Kidney (tissue), 14 donors: Measurements from ENCODE around the gene TMEM38A. TPM values are rescaled to one million over a fixed set of nuclear protein-coding genes. Genes with fewer than 3 reads are reported as not detected.
A peak's percentile ranks its signal among the peaks of the same experiment; 100 is the strongest.
"Not testable (repeated sequence)": the region's sequence is repeated elsewhere in the genome, so short reads cannot be mapped to it uniquely, and the experiment has no call there.

Experiments used
- DNase-seq, 5 donors: peaks; one replicate each; pipeline ENCODE4 v3.0.0-alpha.2; 2013 to 2020
- FAIRE-seq: peaks from 2 replicates; lab custom pipeline; 2012; peaks lifted over from hg19 to GRCh38; lab: Jason Lieb, UNC
- H3K27ac ChIP-seq, 2 donors: one replicate each; pipeline ENCODE4 v1.7.0; 2013; ENCODE audit warnings: low read depth in 2 of 2, low read length in 2 of 2, inconsistent platforms in 1 of 2
- H3K27me3 ChIP-seq: one replicate; pipeline ENCODE4 v1.7.1; 2013; ENCODE audit warnings: low read length, inconsistent platforms; ENCODE audit not compliant: control insufficient read depth, insufficient read depth
- H3K36me3 ChIP-seq, 3 donors: one replicate each; pipeline versions ENCODE4 v1.7.0 to v1.7.1; 2013; ENCODE audit warnings: low read length in 3 of 3, control low read depth in 1 of 3, inconsistent platforms in 1 of 3; ENCODE audit not compliant: insufficient read depth in 3 of 3, control insufficient read depth in 2 of 3
- H3K4me1 ChIP-seq, 3 donors: one replicate each; pipeline versions ENCODE4 v1.7.0 to v1.7.1; 2013; ENCODE audit warnings: low read length in 3 of 3, inconsistent platforms in 1 of 3, low read depth in 1 of 3; ENCODE audit not compliant: control insufficient read depth in 2 of 3, insufficient read depth in 2 of 3
- H3K4me3 ChIP-seq, 3 donors: one replicate each; pipeline versions ENCODE4 v1.7.0 to v1.8.1; 2013; ENCODE audit warnings: low read length in 3 of 3, control low read depth in 1 of 3, inconsistent platforms in 1 of 3
- H3K9ac ChIP-seq, 3 donors: one replicate each; pipeline versions ENCODE4 v1.7.0 to v1.7.1; 2013; ENCODE audit warnings: low read length in 3 of 3, control low read depth in 1 of 3, inconsistent platforms in 1 of 3
- H3K9me3 ChIP-seq, 3 donors: one replicate each; pipeline versions ENCODE4 v1.7.0 to v1.7.1; 2013; ENCODE audit warnings: low read length in 3 of 3, control low read depth in 1 of 3, inconsistent platforms in 1 of 3; ENCODE audit not compliant: control insufficient read depth in 2 of 3, insufficient read depth in 1 of 3
- intact Hi-C: fragments of 100-400 bp; cut with DNase I; formaldehyde crosslinking; loops from one replicate; pipeline ENCODE4 v1.11.1; 2022
- polyA plus RNA-seq: library from polyadenylated mRNA; stranded (reverse); fragments of 350-450 nt; fragmentation: Illumina TruSeq; extraction: RNeasy Lipid Tissue Mini Kit (QIAGEN cat#74804); gene quantifications from one replicate; pipeline ENCODE4 v1.2.3, GENCODE V29; 2014; ENCODE audit warnings: low read depth, low replicate concordance; ENCODE audit not compliant: insufficient read depth
- total RNA-seq: library from RNA; stranded (reverse); fragmentation: NEBNext Ultra II Directional; extraction: Animal tissue kit (Norgen Biotek cat#: 25700); gene quantifications from one replicate; pipeline ENCODE4 v1.2.1, GENCODE V29; 2021
- TF ChIP-seq, protein P1 (sequence below): IDR thresholded peaks from 3 replicates; pipeline ENCODE4 v1.5.1; 2012; ENCODE audit warnings: mild to moderate bottlenecking, moderate library complexity, borderline replicate concordance; ENCODE audit not compliant: insufficient read depth; ENCODE audit errors: extremely low read depth
- donor health status: control.
- donor health status: control.
- donor health status: control.
- donor health status: control.
- donor health status: control.
- donor health status: DM: yes; HTN: yes; CAD: no.
- donor health status: Normal renal cell carcinoma (clear cell type).

The TMEM38A gene
- total and polyA plus RNA-seq, 2 donors from 2014 or later: 5.8 to 10.7 TPM

DNA sequence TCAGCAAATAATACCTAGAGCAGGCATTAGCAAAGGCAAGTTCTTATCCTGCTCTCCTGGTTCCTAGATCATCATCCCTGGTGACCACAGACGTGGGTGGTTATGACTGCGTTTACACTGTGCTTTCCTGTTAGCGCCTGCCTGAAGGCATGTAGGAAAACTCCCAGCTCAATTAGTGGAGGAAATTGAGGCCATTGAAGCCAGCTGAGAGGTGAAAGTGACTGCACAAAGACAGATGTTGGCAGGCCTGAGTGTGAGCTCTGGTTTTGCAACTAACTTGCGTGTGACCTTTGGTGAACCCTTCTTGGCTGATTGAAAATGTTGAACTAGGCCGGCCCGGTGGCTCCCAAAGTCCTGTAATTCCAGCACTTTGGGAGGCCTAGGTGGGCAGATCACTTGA lies 41.2 kb downstream of the TMEM38A start:
- Histone ChIP-seq H3K27me3 (no peaks in the 10 kb centered on the region), H3K9ac (no peak overlapping the region), H3K9me3 (no peaks in the 10 kb centered on the region), H3K36me3 (no peaks in the 10 kb centered on the region), H3K4me1 (no peaks in the 10 kb centered on the region), H3K27ac (no peak overlapping the region), H3K4me3 (no peak overlapping the region)
- intact Hi-C loops: no loop called here
- FAIRE-seq (no peak), DNase-seq (peak in 3 of 5 donors; percentile 10 to 20 (median 14))
- TF ChIP-seq, protein P1, sequence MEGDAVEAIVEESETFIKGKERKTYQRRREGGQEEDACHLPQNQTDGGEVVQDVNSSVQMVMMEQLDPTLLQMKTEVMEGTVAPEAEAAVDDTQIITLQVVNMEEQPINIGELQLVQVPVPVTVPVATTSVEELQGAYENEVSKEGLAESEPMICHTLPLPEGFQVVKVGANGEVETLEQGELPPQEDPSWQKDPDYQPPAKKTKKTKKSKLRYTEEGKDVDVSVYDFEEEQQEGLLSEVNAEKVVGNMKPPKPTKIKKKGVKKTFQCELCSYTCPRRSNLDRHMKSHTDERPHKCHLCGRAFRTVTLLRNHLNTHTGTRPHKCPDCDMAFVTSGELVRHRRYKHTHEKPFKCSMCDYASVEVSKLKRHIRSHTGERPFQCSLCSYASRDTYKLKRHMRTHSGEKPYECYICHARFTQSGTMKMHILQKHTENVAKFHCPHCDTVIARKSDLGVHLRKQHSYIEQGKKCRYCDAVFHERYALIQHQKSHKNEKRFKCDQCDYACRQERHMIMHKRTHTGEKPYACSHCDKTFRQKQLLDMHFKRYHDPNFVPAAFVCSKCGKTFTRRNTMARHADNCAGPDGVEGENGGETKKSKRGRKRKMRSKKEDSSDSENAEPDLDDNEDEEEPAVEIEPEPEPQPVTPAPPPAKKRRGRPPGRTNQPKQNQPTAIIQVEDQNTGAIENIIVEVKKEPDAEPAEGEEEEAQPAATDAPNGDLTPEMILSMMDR: no peak

DNA sequence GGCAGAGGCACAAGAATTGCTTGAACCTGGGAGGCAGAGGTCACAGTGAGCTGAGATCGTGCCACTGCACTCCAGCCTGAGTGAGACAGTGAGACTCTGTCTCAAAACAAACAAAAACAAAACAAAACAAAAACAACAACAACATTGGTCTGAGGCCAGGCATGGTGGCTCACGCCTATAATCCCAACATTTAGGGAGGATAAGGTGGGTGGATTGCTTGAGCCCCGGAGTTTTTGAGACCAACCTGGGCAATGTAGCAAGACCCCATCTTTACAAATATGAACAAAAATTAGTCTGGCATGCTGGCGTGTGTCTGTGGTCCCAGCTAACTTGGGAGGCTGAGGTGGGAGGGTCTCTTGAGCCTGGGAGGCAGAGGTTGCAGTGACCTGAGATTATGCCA lies 42.7 kb downstream of the TMEM38A start:
- no peak for DNase-seq
- H3K36me3 ChIP-seq: no peaks in the 10 kb centered on the region
- intact Hi-C loops: no loop called here
- no peak for FAIRE-seq
- no peaks in the 10 kb centered on the region for H3K4me1 ChIP-seq
- no peak overlapping the region for H3K27ac ChIP-seq
- H3K4me3 ChIP-seq: no peak overlapping the region
- no peaks in the 10 kb centered on the region for H3K27me3 ChIP-seq
- no peak overlapping the region for H3K9ac ChIP-seq
- no peaks in the 10 kb centered on the region for H3K9me3 ChIP-seq
- TF ChIP-seq, protein P1: no peak

DNA sequence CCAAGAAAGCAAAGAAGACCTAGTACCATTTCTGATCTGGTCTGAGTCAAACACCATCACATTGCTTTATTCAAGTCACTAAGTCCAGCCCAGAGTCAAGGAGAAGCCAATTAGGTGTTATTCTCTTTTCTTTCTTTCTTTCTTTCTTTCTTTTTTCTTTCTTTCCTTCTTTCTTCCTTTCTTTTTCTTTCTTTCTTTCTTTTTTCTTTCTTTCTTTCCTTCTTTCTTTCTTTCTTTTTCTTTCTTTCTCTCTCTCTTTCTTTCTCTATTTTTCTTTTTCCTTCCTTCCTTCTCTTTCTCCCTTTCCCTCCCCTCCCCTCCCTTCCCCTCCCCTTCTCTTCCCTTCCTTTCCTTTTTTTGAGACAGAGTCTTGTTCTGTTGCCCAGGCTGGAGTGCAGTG lies 49.9 kb downstream of the TMEM38A start:
- H3K9ac ChIP-seq, H3K27me3 ChIP-seq, H3K27ac ChIP-seq, intact Hi-C loops, H3K4me3 ChIP-seq, DNase-seq, H3K4me1 ChIP-seq, H3K36me3 ChIP-seq, FAIRE-seq, H3K9me3 ChIP-seq: not testable (repeated sequence)

DNA sequence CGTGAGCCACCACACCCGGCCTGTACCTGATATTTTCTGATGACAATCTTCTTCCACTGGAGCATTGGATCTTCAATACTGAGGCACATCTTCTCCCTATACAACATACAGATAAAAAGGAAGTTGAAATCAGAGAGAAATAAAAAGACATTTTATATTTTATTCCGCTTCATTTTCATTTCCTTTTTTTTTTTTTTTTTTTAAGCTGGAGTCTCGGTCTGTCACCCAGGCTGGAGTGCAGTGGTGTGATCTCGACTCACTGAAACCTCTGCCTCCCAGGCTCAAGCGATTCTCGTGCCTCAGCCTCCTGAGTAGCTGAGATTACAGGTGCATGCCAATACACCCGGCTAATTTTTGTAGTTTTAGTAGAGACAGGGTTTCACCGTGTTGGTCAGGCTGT lies 51.4 kb downstream of the TMEM38A start:
- H3K27me3 ChIP-seq, H3K4me1 ChIP-seq, H3K4me3 ChIP-seq, H3K9me3 ChIP-seq, H3K9ac ChIP-seq, H3K27ac ChIP-seq, DNase-seq, FAIRE-seq, intact Hi-C loops, H3K36me3 ChIP-seq: not testable (repeated sequence)
